NCI-H2196 treated with DMSO at 0.1 percent for 48 hours (cell line): ENCODE results near the gene PRSS22.

Experiments used
- DNase-seq: peaks from one replicate; lab custom pipeline; 2025; ENCODE audit not compliant: unreplicated experiment; lab: John Stamatoyannopoulos, UW

Gene PRSS22

DNA sequence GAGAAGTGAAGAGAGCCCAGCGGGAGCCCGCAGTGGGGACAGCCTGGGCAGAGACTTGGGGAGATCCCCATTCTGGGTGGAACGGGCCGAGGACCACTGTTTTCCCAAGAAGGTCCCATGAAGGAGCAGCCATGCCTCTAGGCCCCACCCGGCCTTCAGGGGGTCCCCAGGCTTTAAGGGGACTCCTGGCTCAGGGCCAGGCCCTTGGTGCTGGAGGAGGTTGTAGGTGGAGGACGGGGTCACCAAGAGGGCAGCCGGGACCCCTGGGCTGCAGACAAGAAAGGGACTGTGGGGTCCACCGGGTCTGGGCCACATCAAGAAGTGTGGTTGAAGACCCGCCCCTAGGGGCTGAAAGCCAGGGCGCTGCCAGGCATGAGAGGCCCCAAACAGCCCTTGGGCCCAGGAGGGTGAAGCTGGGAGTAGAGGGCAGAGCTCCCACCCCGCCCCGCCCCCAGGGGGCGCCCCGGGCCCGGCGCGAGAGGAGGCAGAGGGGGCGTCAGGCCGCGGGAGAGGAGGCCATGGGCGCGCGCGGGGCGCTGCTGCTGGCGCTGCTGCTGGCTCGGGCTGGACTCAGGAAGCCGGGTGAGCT lies 41.1 kb downstream of the PRSS22 start, which contains the start of gene PRSS21:
PRSS21 (plus strand) TSS at position 487 of the 589 bp plus-strand sequence; CDS start at position 519, 32 bp downstream.
- no peak for DNase-seq

- DNase-seq = no peak
Measured at GRCh38 chr16:2815299-2815771, 42.6 kb downstream of the PRSS22 start.

DNA sequence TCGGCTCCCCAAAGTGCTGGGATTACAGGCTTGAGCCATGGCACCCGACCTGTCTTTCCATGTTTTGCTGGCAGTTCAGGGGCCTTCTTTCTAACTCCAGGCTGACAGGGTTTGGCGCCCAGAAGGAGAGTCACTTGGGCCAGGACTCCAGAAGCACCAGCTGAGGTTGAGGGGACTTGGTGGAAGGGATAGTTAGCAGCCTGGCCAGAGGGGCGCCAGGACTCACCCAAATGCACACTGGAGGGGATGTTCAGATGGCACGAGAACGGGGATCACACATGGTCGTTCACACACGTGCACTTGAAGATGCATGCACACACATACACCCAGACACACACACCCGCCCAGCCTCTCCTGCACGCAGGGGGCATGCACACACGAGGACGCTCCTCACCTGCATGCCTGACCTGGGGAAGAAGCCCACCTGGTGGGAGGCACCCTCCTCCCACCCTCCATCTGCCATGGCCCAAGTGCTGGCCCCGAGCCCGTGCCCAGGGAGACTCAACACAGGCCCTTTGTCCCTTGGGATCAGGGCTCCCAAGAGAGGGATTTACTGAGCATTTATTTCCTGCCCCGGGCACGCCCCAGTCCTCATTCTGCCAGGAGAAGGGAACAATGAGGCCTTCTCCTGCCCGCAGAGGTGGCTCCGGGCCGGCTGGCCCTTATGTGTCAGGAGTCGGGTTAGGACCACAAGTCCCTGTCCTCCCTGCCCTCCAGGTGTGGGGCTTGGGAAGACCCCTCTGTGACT lies 43.2 kb downstream of the PRSS22 start:
- DNase-seq = no peak

- DNase-seq = no peak
Measured at GRCh38 chr16:2813771-2814221, 44.2 kb downstream of the PRSS22 start.

DNA sequence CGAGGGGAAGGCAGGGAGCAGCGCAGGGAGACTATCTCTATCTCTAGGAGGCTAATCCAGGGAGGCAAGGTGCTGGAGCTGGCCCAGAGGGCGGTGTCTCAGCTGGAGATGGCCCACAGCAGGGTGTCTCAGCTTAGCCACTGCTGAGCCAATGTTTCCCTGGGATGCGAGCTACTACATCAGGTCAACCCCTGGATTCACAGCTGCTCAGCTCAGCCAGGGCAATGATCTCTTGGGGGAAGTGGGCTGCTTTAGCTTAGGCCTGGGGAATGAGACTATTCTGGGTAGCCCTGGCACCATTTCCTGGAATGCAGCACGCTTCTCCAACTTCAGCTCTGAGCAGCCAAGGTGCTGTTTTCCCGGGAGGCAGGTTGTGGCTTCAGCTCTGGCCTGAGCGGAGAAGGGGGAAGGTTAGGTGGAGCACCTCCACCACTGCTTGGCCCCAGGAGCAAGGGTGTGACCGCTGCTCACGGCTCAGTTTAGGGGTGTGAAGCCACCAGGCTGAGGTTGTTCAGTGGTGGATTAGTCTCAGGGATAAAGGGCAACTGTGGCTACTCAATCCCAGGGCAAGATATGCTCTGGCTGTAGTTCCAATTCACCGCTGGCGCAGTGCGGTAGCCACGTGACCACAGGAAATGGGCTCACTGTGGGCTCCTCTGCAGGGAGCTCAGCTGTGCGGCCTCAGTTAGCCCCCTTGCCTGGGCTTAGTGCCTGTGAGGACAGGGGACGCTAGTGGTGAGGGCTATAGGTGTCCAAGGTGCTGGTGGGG lies 46.1 kb downstream of the PRSS22 start:
- no peak for DNase-seq

GRCh38 chr16:2810651-2811050 lies 47.3 kb downstream of the PRSS22 start:
- no peak for DNase-seq

- no peak for DNase-seq
Measured at GRCh38 chr16:2809149-2809760, 48.7 kb downstream of the PRSS22 start.

DNA sequence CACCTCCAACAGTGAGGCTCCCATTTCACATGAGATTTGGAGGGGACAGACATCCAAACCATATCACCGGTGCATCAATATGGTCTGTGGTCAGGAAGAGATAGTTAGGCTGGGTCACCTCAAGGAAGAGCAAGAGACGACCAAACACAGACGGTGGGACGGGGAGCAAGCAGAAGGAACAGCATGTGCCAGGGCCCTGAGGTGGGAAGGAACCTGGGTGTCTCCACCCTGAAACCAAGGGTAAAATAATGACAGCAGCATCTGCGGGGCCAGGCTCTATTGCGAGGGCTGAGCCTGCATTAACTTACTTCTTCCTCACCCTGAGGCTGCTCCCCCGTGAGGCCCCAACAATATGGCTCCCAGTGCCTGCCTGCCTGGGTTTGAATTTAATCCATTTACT lies 49.8 kb downstream of the PRSS22 start:
- no peak for DNase-seq

DNA sequence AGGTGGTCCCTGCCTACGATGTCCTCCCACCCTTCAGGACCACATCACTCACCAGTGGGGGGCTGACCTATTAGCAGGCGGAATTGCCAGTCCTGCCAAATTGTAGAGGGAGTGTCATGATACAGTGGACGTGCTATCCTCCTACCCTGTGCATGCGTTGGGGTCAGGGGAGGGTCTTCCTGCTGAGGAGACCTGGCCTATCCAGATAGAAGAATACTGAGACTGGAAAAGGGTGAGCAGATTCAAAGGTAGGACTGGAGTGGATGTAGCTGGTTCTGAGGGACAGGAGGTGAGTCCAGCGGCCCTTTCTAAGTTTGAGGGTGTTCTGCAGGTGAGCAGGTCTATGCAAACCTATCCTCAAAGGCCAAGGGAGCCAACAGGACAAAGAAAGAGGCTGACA lies 51.7 kb downstream of the PRSS22 start:
- DNase-seq = no peak

- no peak for DNase-seq
Measured at GRCh38 chr16:2804728-2805127, 53.2 kb downstream of the PRSS22 start.

DNA sequence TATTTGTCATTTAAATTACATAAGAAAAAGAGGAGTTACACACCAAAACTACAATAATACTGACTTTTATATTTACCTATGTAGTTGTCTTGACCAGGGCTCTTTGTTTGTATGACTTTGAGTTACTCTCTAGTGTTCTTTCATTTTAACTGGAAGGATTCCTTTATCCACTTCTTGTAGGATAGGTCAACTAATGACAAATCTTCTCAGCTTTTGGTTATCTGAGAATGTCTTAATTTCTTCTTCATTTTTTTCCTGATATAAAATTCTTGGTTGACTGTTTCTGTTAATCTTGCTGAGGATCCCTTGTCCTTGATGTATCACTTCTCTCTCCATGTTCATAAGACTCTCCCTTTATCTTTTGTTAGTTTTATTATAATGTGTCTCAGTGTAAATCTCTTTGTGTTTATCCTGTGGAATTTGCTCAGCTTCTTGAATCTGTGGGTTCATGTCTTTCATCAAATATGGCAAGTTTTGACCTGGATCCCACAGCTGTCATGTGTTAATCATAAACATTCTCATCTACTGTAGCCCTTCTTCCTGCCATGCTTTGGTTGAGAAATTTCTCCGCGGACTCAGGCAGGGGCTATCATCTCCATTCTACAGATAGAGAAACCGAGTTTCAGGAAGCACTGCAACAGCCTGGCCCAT lies 54.3 kb downstream of the PRSS22 start:
- DNase-seq = no peak
